ENCODE measurements around the gene HDAC4.

DNA sequence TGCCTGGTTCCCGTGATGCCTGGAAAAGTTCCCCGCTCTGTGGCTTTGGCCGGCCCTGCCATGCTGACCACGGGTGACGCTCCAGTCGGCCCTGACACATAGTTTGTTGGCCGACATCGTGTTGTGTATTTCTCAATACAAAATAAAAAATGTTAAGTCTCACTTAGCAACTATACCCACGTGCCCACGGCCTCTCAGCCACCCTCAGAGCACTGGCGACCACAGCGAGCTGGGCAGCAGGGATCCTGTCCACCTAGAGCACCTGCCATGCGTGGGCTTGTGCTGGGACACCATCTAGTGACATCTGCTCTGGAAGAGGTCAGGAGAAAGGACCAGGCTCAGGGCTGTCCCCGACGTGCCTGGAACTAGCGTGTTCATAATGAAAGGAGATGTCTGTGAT, 261.7 kb downstream of the HDAC4 start:
- TF ChIP-seq CTCF (IDR thresholded peaks at IDR 0.05) (no peak), POLR2A (IDR thresholded peaks at IDR 0.05) (no peak), EP300 (IDR thresholded peaks at IDR 0.05) (no peak)

Data from tibial nerve (tissue), 4 donors.